ENCODE measurements around the gene NME3.
"Not testable (repeated sequence)": the region's sequence is repeated elsewhere in the genome, so short reads cannot be mapped to it uniquely, and the experiment has no call there.

Gene NME3

GRCh38 chr16:1771188-1771863 is at the start of gene NME3:
Gene NME3, minus strand, starts transcription at chr16:1771543. Its CDS starts 9 bp downstream, at chr16:1771534.
- DNase-seq: peak; percentile 91

- no peak for DNase-seq
These were observed 49.6 kb upstream of the NME3 start for GRCh38 chr16:1820946-1821290.

GRCh38 chr16:1820096-1820945 is 49.0 kb upstream of the NME3 start:
- no peak for DNase-seq

GRCh38 chr16:1819611-1820010 is 48.3 kb upstream of the NME3 start:
- no peak for DNase-seq

GRCh38 chr16:1818873-1819525 is 47.7 kb upstream of the NME3 start:
- DNase-seq: no peak

- DNase-seq: no peak
These were observed 47.0 kb upstream of the NME3 start for GRCh38 chr16:1818204-1818872.

- DNase-seq: no peak
These were observed 46.4 kb upstream of the NME3 start for GRCh38 chr16:1817716-1818115.

GRCh38 chr16:1817276-1817589 is 45.9 kb upstream of the NME3 start:
- DNase-seq: no peak

GRCh38 chr16:1816396-1817275 is 45.3 kb upstream of the NME3 start:
- no peak for DNase-seq

GRCh38 chr16:1815461-1815860 is 44.1 kb upstream of the NME3 start:
- DNase-seq: no peak

- peak; percentile 74 for DNase-seq
These were observed 41.4 kb upstream of the NME3 start for GRCh38 chr16:1812732-1813163.

- DNase-seq: no peak
These were observed 39.2 kb upstream of the NME3 start for GRCh38 chr16:1810536-1810935.

- no peak for DNase-seq
These were observed 38.8 kb upstream of the NME3 start for GRCh38 chr16:1810106-1810505.

- no peak for DNase-seq
These were observed 38.0 kb upstream of the NME3 start for GRCh38 chr16:1809281-1809801.

- DNase-seq: no peak
These were observed 37.3 kb upstream of the NME3 start for GRCh38 chr16:1808691-1809090.

GRCh38 chr16:1807626-1808025 is 36.3 kb upstream of the NME3 start:
- no peak for DNase-seq

GRCh38 chr16:1800701-1801100 is 29.4 kb upstream of the NME3 start:
- DNase-seq: no peak

GRCh38 chr16:1799263-1799662 is 27.9 kb upstream of the NME3 start:
- DNase-seq: not testable (repeated sequence)

- DNase-seq: no peak
These were observed 23.7 kb upstream of the NME3 start for GRCh38 chr16:1794908-1795666.

GRCh38 chr16:1794221-1794871 is 23.0 kb upstream of the NME3 start:
- peak; percentile 47 for DNase-seq
